Progenitor cell of endocrine pancreas (in vitro differentiated cells): ENCODE data around the gene C19orf18. TPM values are rescaled to one million over a fixed set of nuclear protein-coding genes. Genes with fewer than 3 reads are reported as not detected.
"Not testable (repeated sequence)": the region's sequence is repeated elsewhere in the genome, so short reads cannot be mapped to it uniquely, and the experiment has no call there.

Experiments used
- DNase-seq: peaks from one replicate; pipeline ENCODE4 v3.0.0; 2021; ENCODE audit warnings: low spot score; ENCODE audit not compliant: unreplicated experiment
- H3K27ac Mint-ChIP-seq: 2 replicates; pipeline ENCODE4 v1.8.0; 2021; ENCODE audit warnings: mild to moderate bottlenecking, moderate library complexity, mixed read lengths
- H3K27me3 Mint-ChIP-seq: 2 replicates; pipeline ENCODE4 v1.8.0; 2021; ENCODE audit warnings: mixed read lengths
- H3K36me3 Mint-ChIP-seq: 2 replicates; pipeline ENCODE4 v1.8.0; 2022; ENCODE audit warnings: mixed read lengths; ENCODE audit not compliant: insufficient read depth
- H3K4me1 Mint-ChIP-seq: 2 replicates; pipeline ENCODE4 v1.8.0; 2021; ENCODE audit warnings: low read depth, mixed read lengths
- H3K4me3 Mint-ChIP-seq: 2 replicates; pipeline ENCODE4 v1.8.0; 2021; ENCODE audit warnings: low read depth, mild to moderate bottlenecking, moderate library complexity, mixed read lengths
- H3K9me3 Mint-ChIP-seq: 2 replicates; pipeline ENCODE4 v1.8.0; 2021; ENCODE audit warnings: low read depth, mixed read lengths
- total RNA-seq: library from RNA; stranded (reverse); gene quantifications from 2 replicates; pipeline ENCODE4 v1.2.1, GENCODE V29; 2021
- TF ChIP-seq, protein P1 (sequence below): fragments of 200-600 bp; sonication (generic); IDR thresholded peaks from one replicate; pipeline ENCODE4 v1.5.0; 2021; ENCODE audit warnings: antibody characterized with exemption, mild to moderate bottlenecking; ENCODE audit not compliant: unreplicated experiment

Gene C19orf18
- total RNA-seq, 1 donor from 2014 or later, result 1.8 TPM

DNA sequence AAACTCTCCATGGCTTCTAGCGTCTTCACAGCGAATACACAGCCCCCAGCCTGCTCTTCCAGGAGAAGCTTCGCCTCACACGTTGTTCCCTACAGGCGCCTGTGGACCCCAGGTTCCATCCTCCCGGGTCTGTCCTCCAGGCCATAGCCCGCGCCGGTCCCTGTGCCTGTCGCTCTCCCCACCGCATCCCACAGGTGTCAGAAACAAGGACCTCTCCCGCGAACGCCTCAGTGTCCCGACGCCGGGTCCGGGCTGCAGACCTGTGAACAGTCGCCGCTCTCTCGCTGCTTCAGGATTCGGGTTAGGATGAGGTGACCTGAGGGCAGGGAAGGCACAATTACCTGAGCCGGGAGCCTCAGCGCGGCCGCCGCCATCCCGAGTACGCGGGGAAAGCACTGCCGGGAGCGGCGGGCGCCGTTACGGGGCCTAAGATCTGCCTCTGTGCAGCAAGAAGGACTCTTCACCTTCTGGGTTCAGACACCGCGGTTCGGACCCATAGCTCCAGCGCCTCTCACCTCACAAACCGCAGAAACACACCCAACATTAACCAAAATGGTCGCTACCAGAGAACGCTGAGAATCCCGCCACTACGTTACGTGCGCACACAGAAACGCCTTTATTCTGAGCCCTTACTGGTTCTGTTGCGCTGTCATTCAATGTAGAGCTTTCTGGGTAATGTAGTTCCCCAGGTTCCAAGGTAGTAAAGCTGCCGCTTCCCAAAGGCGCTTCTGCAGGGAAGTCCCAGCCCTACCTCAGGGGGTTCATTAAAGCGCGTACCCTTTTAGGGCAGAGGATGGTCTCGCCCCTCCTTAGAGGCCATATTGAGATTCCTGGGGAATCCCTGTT, 39.3 kb downstream of the C19orf18 start, which contains the start of gene ZNF418:
Gene ZNF418 (minus strand): TSS at position 583 of the 846 bp plus-strand sequence. CDS start 1,580 bp downstream, outside the sequence.
- Mint-ChIP-seq H3K27ac (peak within 1 kb of the TSS; percentile 97), H3K36me3 (peaks cover 76% of the 10 kb centered on the region), H3K27me3 (no peaks in the 10 kb centered on the region), H3K4me3 (peak within 1 kb of the TSS; percentile 97), H3K9me3 (peaks cover 52% of the 10 kb centered on the region), H3K4me1 (peaks cover 6% of the 10 kb centered on the region)
- peak; percentile 21 for DNase-seq
- TF ChIP-seq, protein P1, sequence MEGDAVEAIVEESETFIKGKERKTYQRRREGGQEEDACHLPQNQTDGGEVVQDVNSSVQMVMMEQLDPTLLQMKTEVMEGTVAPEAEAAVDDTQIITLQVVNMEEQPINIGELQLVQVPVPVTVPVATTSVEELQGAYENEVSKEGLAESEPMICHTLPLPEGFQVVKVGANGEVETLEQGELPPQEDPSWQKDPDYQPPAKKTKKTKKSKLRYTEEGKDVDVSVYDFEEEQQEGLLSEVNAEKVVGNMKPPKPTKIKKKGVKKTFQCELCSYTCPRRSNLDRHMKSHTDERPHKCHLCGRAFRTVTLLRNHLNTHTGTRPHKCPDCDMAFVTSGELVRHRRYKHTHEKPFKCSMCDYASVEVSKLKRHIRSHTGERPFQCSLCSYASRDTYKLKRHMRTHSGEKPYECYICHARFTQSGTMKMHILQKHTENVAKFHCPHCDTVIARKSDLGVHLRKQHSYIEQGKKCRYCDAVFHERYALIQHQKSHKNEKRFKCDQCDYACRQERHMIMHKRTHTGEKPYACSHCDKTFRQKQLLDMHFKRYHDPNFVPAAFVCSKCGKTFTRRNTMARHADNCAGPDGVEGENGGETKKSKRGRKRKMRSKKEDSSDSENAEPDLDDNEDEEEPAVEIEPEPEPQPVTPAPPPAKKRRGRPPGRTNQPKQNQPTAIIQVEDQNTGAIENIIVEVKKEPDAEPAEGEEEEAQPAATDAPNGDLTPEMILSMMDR, result no peak

DNA sequence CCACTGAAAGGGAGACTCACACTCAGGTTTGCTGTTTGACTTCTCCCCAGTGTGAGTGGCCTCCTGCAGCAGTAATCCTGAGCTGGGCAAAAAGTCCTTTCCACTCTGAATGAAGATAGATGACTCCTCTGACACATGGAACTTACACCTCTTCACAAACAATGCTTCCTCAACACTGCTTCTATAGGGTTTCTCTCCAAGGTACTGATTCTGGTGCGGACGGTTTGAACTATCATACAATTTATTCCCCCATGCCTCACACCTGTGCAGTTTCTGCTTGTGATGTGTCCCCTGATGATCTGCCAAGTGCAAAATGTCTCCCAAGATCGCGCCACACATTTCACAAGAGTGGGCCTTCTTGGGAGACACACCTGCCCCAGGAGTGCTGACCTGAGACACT, 46.7 kb downstream of the C19orf18 start:
- Mint-ChIP-seq H3K27ac (no peak overlapping the region), H3K27me3 (no peaks in the 10 kb centered on the region), H3K4me3 (no peak overlapping the region), H3K9me3 (peaks cover 54% of the 10 kb centered on the region), H3K4me1 (no peaks in the 10 kb centered on the region), H3K36me3 (peaks cover 86% of the 10 kb centered on the region)
- TF ChIP-seq, protein P1, result no peak
- no peak for DNase-seq

DNA sequence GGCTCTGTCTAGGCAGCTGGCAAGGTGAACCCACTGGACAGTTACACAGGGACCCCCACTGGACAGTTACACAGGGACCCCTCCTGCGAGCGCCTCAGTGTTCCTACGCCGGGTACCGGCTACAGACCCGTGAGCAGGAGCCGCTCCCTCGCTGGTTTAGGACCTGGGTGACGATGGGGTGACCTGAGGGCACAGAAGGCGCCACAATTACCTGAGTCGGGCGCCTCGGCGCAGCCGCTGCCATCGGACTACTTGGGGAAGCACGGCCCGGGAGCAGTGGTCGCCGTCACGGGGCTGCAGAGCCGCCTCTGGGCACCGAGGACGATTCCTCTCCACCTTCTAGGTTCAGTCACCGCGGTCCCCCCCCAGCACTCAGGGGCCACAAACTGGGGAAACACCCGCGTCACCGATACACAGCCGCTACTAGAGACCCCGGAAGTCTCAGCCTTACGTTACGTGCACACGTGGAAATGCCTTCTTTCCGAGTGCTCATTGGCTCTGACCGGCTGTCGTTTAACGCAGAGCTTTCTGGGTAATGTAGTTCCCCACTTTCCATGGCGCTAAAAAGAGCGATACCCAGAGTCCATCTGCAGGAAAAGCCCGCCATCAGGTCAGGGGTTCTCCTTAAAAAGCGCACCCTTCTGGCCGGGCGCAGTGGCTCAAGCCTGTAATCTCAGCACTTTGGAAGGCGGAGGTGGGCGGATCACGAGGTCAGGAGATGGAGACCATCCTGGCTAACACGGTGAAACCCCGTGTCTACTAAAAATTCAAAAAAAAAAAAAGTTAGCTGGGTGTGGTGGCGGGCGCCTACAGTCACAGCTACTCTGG, 58.0 kb downstream of the C19orf18 start, which contains the start of gene ZNF417:
Gene ZNF417 (minus strand): TSS at position 425 of the 828 bp plus-strand sequence. CDS start 181 bp downstream, at position 244.
- peaks cover 18% of the 10 kb centered on the region for H3K4me1 Mint-ChIP-seq
- TF ChIP-seq, protein P1, result peak; percentile 51
- peak; percentile 65 for DNase-seq
- H3K36me3 Mint-ChIP-seq, result peaks cover 39% of the 10 kb centered on the region
- H3K9me3 Mint-ChIP-seq, H3K27me3 Mint-ChIP-seq: not testable (repeated sequence)
- H3K27ac Mint-ChIP-seq, result peak within 1 kb of the TSS; percentile 96
- peak within 1 kb of the TSS; percentile 95 for H3K4me3 Mint-ChIP-seq

DNA sequence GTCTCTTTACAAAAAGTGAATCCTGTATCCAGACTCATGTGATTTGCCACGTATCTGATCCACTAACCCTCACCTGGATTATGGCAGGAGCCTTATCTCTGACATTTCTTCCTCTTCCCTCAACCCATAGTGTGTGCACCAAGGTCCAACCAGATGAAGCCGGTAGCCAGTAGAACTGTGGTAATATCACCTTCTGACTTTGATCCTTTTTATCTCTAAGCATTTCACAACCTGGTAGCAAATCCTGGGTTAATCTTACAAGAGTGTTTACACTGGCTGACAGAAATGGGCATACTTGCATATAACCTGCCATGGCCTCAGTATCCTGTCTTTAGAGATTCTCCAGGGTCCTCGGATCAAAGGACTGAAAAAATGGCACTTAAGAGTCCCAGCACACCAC, 59.8 kb downstream of the C19orf18 start:
- Mint-ChIP-seq H3K4me1 (peaks cover 18% of the 10 kb centered on the region), H3K27ac (no peak overlapping the region), H3K27me3 (no peaks in the 10 kb centered on the region), H3K4me3 (peak overlapping the region; percentile 95), H3K9me3 (peaks cover 2% of the 10 kb centered on the region), H3K36me3 (peaks cover 36% of the 10 kb centered on the region)
- TF ChIP-seq, protein P1, result no peak
- no peak for DNase-seq

Other genes with a start within 250 kb of the C19orf18 start
- 11.7 and 15.4 TPM in 2 replicates for gene ZNF671, start 246.9 kb downstream of the C19orf18 start, total RNA-seq
- gene ZNF776, start 227.7 kb downstream of the C19orf18 start, total RNA-seq, result 32.8 and 35.3 TPM in 2 replicates
- gene ZNF586, start 204.9 kb downstream of the C19orf18 start, total RNA-seq, result 33.1 and 33.2 TPM in 2 replicates
- 27.2 and 27.9 TPM in 2 replicates for gene ZNF552, start 159.6 kb downstream of the C19orf18 start, total RNA-seq
- 24.9 and 29.8 TPM in 2 replicates for gene ZNF587B, start 144.2 kb downstream of the C19orf18 start, total RNA-seq
- gene ZNF587, start 124.7 kb downstream of the C19orf18 start, total RNA-seq, result 88.4 and 93.7 TPM in 2 replicates
- gene ZNF814, start 85.5 kb downstream of the C19orf18 start, total RNA-seq, result 53.6 and 54.9 TPM in 2 replicates
- 25.9 and 27.2 TPM in 2 replicates for gene ZNF417, start 57.9 kb downstream of the C19orf18 start, total RNA-seq
- 20.5 and 21.9 TPM in 2 replicates for gene ZNF418, start 39.1 kb downstream of the C19orf18 start, total RNA-seq
- 7.3 and 7.5 TPM in 2 replicates for gene ZNF256, start 26.8 kb downstream of the C19orf18 start, total RNA-seq
- 48.6 and 49.0 TPM in 2 replicates for gene ZNF606, start 28.3 kb upstream of the C19orf18 start, total RNA-seq
- 4.8 and 6.7 TPM in 2 replicates for gene ZSCAN1, start 59.5 kb upstream of the C19orf18 start, total RNA-seq
- 17.3 and 17.9 TPM in 2 replicates for gene ZNF135, start 84.7 kb upstream of the C19orf18 start, total RNA-seq
- 111 and 118 TPM in 2 replicates for gene ZSCAN18, start 123.7 kb upstream of the C19orf18 start, total RNA-seq
- gene ZNF329, start 176.3 kb upstream of the C19orf18 start, total RNA-seq, result 15.3 and 17.0 TPM in 2 replicates
- 26.1 and 29.0 TPM in 2 replicates for gene ZNF274, start 208.5 kb upstream of the C19orf18 start, total RNA-seq